HG02870 (cell line): ENCODE results near the gene TMEM61.

ENCODE experiments used
- ATAC-seq: cut with Tn5 transposase; IDR thresholded peaks from one replicate; pipeline ENCODE4 v1.9.1; 2021; ENCODE audit warnings: mild to moderate bottlenecking, moderate library complexity; ENCODE audit not compliant: unreplicated experiment

The TMEM61 gene

GRCh38 chr1:55035904-55036303, 55.5 kb downstream of the TMEM61 start:
- no peak for ATAC-seq

GRCh38 chr1:55037733-55038551, 57.5 kb downstream of the TMEM61 start:
- no peak for ATAC-seq

- ATAC-seq: no peak
Measured at GRCh38 chr1:55038552-55038838, 58.1 kb downstream of the TMEM61 start.

- no peak for ATAC-seq
Measured at GRCh38 chr1:55038974-55039341, 58.5 kb downstream of the TMEM61 start.

GRCh38 chr1:55039342-55040082, 59.1 kb downstream of the TMEM61 start, which contains the start of gene PCSK9:
PCSK9 (plus strand) TSS chr1:55039548; CDS start chr1:55039838, 290 bp downstream.
- no peak for ATAC-seq

- no peak for ATAC-seq
Measured at GRCh38 chr1:55040083-55040932, 59.9 kb downstream of the TMEM61 start.

- ATAC-seq: no peak
Measured at GRCh38 chr1:55040933-55041494, 60.6 kb downstream of the TMEM61 start.

- no peak for ATAC-seq
Measured at GRCh38 chr1:55041613-55042012, 61.2 kb downstream of the TMEM61 start.
